GM12864 (cell line): Measurements from ENCODE around the gene MIER3.

Source experiments
- DNase-seq: peaks from one replicate; pipeline ENCODE4 v3.0.0-alpha.2; 2011; ENCODE audit warnings: low read depth
- H3K4me3 ChIP-seq: 2 replicates; pipeline ENCODE4 v1.5.1; 2011; ENCODE audit warnings: mild to moderate bottlenecking, low read depth, low read length, control low read depth
- TF ChIP-seq, protein P1 (sequence below): IDR thresholded peaks from 2 replicates; pipeline ENCODE4 v1.5.1; 2011; ENCODE audit warnings: low read depth, mild to moderate bottlenecking, moderate library complexity, low read length, control low read depth, inconsistent platforms; ENCODE audit errors: missing control alignments

The MIER3 gene

DNA sequence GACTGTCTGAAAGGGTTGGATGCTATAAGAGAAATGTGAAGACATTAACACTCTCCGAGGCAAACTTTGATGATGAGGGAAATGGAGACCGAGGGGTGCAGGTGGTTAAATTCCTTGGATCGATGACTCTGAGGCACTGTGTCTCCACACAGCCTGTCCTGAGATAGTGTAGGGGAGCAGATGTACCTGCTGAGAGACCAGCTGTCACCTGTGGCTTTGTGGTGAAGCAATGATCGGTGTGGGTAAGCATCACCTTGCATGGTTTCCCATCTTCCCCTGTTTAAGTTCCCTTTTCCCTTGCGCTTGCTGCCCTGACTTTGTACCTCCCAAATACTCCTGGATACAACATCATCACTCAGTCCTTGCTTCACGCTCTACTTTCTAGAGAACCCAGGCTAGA, 9.8 kb upstream of the MIER3 start:
- H3K4me3 ChIP-seq = no peak overlapping the region
- TF ChIP-seq, protein P1, sequence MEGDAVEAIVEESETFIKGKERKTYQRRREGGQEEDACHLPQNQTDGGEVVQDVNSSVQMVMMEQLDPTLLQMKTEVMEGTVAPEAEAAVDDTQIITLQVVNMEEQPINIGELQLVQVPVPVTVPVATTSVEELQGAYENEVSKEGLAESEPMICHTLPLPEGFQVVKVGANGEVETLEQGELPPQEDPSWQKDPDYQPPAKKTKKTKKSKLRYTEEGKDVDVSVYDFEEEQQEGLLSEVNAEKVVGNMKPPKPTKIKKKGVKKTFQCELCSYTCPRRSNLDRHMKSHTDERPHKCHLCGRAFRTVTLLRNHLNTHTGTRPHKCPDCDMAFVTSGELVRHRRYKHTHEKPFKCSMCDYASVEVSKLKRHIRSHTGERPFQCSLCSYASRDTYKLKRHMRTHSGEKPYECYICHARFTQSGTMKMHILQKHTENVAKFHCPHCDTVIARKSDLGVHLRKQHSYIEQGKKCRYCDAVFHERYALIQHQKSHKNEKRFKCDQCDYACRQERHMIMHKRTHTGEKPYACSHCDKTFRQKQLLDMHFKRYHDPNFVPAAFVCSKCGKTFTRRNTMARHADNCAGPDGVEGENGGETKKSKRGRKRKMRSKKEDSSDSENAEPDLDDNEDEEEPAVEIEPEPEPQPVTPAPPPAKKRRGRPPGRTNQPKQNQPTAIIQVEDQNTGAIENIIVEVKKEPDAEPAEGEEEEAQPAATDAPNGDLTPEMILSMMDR = no peak
- no peak for DNase-seq

GRCh38 chr5:56959326-56959725, 7.4 kb upstream of the MIER3 start:
- TF ChIP-seq, protein P1 = no peak
- no peak for DNase-seq
- no peak overlapping the region for H3K4me3 ChIP-seq

GRCh38 chr5:56958595-56958994, 6.7 kb upstream of the MIER3 start:
- TF ChIP-seq, protein P1 = no peak
- H3K4me3 ChIP-seq = no peak overlapping the region

GRCh38 chr5:56954262-56954661, 2.3 kb upstream of the MIER3 start:
- TF ChIP-seq, protein P1 = no peak
- DNase-seq = no peak
- H3K4me3 ChIP-seq = no peak overlapping the region

More at GRCh38 chr5:56958595-56958994, 6.7 kb upstream of the MIER3 start:
- no peak for DNase-seq

GRCh38 chr5:56951126-56951945, 587 bp downstream of the MIER3 start:
- TF ChIP-seq, protein P1 = no peak
- DNase-seq = no peak
- H3K4me3 ChIP-seq = peak overlapping the region; percentile 88

- peak; percentile 25 for DNase-seq
- TF ChIP-seq, protein P1 = peak; percentile 6
- peak overlapping the region; percentile 88 for H3K4me3 ChIP-seq
Measured at GRCh38 chr5:56950626-56951125, 1.2 kb downstream of the MIER3 start.

GRCh38 chr5:56947052-56947451, 4.9 kb downstream of the MIER3 start:
- H3K4me3 ChIP-seq = no peak overlapping the region
- TF ChIP-seq, protein P1 = no peak
- no peak for DNase-seq
